OCI-LY7 (cell line): ENCODE measurements around the gene PSMD5. TPM values are rescaled to one million over a fixed set of nuclear protein-coding genes. Genes with fewer than 3 reads are reported as not detected.

Experiments
- BruUV-seq: library from RNA; stranded (reverse); fragments of 400-500 nt; replicated peaks from 2 replicates; lab custom pipeline; 2021; lab: Mats Ljungman, UMichigan
- CTCF ChIA-PET: fragments of 300-600 bp; sonication (Branson Sonifier 250); formaldehyde crosslinking; loops from one replicate; lab custom pipeline; 2022; ENCODE audit warnings: antibody characterized with exemption; ENCODE audit not compliant: unreplicated experiment; lab: Charles Lee
- POLR2A ChIA-PET: fragments of 300-600 bp; sonication (Branson Sonifier 250); formaldehyde crosslinking; loops from one replicate; lab custom pipeline; 2022; ENCODE audit warnings: antibody characterized with exemption; lab: Charles Lee
- DNase-seq: peaks from one replicate; pipeline ENCODE4 v3.0.0-alpha.2; 2015; ENCODE audit warnings: low spot score
- H2AFZ ChIP-seq: fragments of 200-600 bp; sonication (generic), shearing (Covaris generic); 2 replicates; pipeline ENCODE4 v1.6.1; 2014; ENCODE audit warnings: mild to moderate bottlenecking, antibody characterized with exemption, low read length, moderate library complexity
- H3K27ac ChIP-seq: fragments of 200-600 bp; sonication (generic); 2 replicates; pipeline ENCODE4 v1.5.1; 2014; ENCODE audit warnings: mixed run types, low read depth, mild to moderate bottlenecking, moderate library complexity, low read length, inconsistent platforms; ENCODE audit not compliant: poor library complexity, severe bottlenecking
- H3K36me3 ChIP-seq: fragments of 200-600 bp; sonication (generic); 2 replicates; pipeline ENCODE4 v1.6.1; 2014; ENCODE audit warnings: mild to moderate bottlenecking, antibody characterized with exemption, low read length, moderate library complexity, mixed read lengths; ENCODE audit not compliant: insufficient read depth
- H3K4me1 ChIP-seq: fragments of 200-600 bp; sonication (generic); 2 replicates; pipeline ENCODE4 v1.5.1; 2014; ENCODE audit warnings: mild to moderate bottlenecking, low read length; ENCODE audit not compliant: insufficient read depth, poor library complexity, severe bottlenecking
- H3K4me2 ChIP-seq: fragments of 200-600 bp; sonication (generic); 2 replicates; pipeline ENCODE4 v1.6.1; 2014; ENCODE audit warnings: mild to moderate bottlenecking, low read length
- H3K4me3 ChIP-seq: fragments of 200-600 bp; sonication (generic); 2 replicates; pipeline ENCODE4 v1.5.1; 2014; ENCODE audit warnings: mild to moderate bottlenecking, low read depth, low read length; ENCODE audit not compliant: poor library complexity, severe bottlenecking
- H3K79me2 ChIP-seq: fragments of 200-600 bp; sonication (generic); 2 replicates; pipeline ENCODE4 v1.6.1; 2016; ENCODE audit warnings: low read depth, mild to moderate bottlenecking, low read length, moderate library complexity, mixed read lengths; ENCODE audit not compliant: insufficient read depth
- H3K9me2 ChIP-seq: fragments of 200-600 bp; sonication (generic); 2 replicates; pipeline ENCODE4 v1.6.1; 2016; ENCODE audit warnings: mild to moderate bottlenecking, low read length, mixed read lengths; ENCODE audit not compliant: insufficient read depth
- H3K9me3 ChIP-seq: fragments of 200-600 bp; sonication (generic); 2 replicates; pipeline ENCODE4 v1.6.1; 2014; ENCODE audit warnings: mild to moderate bottlenecking, mixed run types, low read length, mixed read lengths
- H4K20me1 ChIP-seq: fragments of 200-600 bp; sonication (generic); 2 replicates; pipeline ENCODE4 v1.6.1; 2014; ENCODE audit warnings: mild to moderate bottlenecking, antibody characterized with exemption, low read length, moderate library complexity, mixed read lengths; ENCODE audit not compliant: insufficient read depth
- EZH2phosphoT487 ChIP-seq: fragments of 200-600 bp; sonication (generic); IDR thresholded peaks from 2 replicates; pipeline ENCODE4 v1.6.1; 2018; ENCODE audit warnings: low read depth, borderline replicate concordance, mild to moderate bottlenecking, mixed run types, antibody characterized with exemption, low read length, moderate library complexity, mixed read lengths
- intact Hi-C: fragments of 100-400 bp; cut with micrococcal nuclease; formaldehyde crosslinking; loops from one replicate; pipeline ENCODE4 v1.10.0; 2022; ENCODE audit not compliant: unreplicated experiment
- total RNA-seq, 2 experiments: library from RNA; depleted of rRNA in 1 of 2; stranded (reverse); fragments of >200 nt in 1 of 2; shearing (Covaris generic) in 1 of 2; gene quantifications; 2 replicates each; pipeline ENCODE4 v1.2.3, GENCODE V29; 2014 to 2022
- TF ChIP-seq, protein P1 (sequence below): fragments of 200-600 bp; sonication (generic); conservative IDR thresholded peaks from 2 replicates; pipeline ENCODE4 v1.5.1; 2014; ENCODE audit warnings: mild to moderate bottlenecking, antibody characterized with exemption, low read length, moderate library complexity, mixed read lengths

The PSMD5 gene
- total RNA-seq, 2 experiments from 2014 or later: 12.0 to 33.3 TPM

- DNase-seq: no peak
- peaks cover 10% of the 10 kb centered on the region; the same call in 1 of the 2 replicates for H3K79me2 ChIP-seq
- H4K20me1 ChIP-seq: peaks cover 4% of the 10 kb centered on the region; the same call in 1 of the 2 replicates
- BruUV-seq: no TSS peak
- TF ChIP-seq EZH2phosphoT487: no peak
- TF ChIP-seq, protein P1, sequence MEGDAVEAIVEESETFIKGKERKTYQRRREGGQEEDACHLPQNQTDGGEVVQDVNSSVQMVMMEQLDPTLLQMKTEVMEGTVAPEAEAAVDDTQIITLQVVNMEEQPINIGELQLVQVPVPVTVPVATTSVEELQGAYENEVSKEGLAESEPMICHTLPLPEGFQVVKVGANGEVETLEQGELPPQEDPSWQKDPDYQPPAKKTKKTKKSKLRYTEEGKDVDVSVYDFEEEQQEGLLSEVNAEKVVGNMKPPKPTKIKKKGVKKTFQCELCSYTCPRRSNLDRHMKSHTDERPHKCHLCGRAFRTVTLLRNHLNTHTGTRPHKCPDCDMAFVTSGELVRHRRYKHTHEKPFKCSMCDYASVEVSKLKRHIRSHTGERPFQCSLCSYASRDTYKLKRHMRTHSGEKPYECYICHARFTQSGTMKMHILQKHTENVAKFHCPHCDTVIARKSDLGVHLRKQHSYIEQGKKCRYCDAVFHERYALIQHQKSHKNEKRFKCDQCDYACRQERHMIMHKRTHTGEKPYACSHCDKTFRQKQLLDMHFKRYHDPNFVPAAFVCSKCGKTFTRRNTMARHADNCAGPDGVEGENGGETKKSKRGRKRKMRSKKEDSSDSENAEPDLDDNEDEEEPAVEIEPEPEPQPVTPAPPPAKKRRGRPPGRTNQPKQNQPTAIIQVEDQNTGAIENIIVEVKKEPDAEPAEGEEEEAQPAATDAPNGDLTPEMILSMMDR: no peak
- CTCF ChIA-PET: no interaction called here
- no peak overlapping the region for H3K4me3 ChIP-seq
- peaks cover 94% of the 10 kb centered on the region for H3K36me3 ChIP-seq
- POLR2A ChIA-PET: interaction anchor here (0.6 to 1.4 kb wide), 4 partner anchors 14 to 126 kb away, joined by 3 read pairs; no protein-coding TSS in a partner anchor
- no peak overlapping the region for H3K27ac ChIP-seq
- no peaks in the 10 kb centered on the region for H3K9me2 ChIP-seq
- H3K9me3 ChIP-seq: no peaks in the 10 kb centered on the region
- no peak overlapping the region for H3K4me2 ChIP-seq
- H2AFZ ChIP-seq: no peak overlapping the region
- intact Hi-C loops: no loop called here
- no peaks in the 10 kb centered on the region for H3K4me1 ChIP-seq
Measured at GRCh38 chr9:120774719-120775118, 68.0 kb downstream of the PSMD5 start.

DNA sequence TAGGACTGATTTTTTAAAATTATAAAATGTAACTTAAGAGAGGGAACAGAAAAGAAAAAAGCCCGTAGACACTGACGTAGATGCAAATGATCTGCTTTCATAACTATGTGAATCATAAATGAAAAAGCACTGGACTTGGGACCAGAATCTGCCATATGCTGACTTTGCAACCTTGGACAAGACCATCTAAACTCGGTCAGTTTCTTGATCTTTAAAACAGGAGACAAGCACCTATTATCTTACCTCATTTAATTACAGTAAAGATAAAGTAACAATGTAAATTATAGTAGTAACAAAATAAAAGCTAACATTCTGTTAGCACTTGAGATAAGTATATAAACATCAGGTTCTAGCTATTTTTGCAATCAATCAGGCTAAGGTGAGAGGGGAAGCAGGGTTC is 69.5 kb downstream of the PSMD5 start:
- H3K36me3 ChIP-seq: peaks cover 95% of the 10 kb centered on the region
- BruUV-seq: no TSS peak

GRCh38 chr9:120770931-120771330 is 71.8 kb downstream of the PSMD5 start:
- Histone ChIP-seq H3K9me3 (no peaks in the 10 kb centered on the region), H3K4me3 (no peak overlapping the region), H3K27ac (no peak overlapping the region), H4K20me1 (no peaks in the 10 kb centered on the region), H3K36me3 (peaks cover 92% of the 10 kb centered on the region), H3K4me1 (no peaks in the 10 kb centered on the region), H2AFZ (no peak overlapping the region), H3K9me2 (no peaks in the 10 kb centered on the region), H3K4me2 (no peak overlapping the region), H3K79me2 (no peaks in the 10 kb centered on the region)
- ChIA-PET POLR2A (no interaction called here), CTCF (no interaction called here)
- DNase-seq: no peak
- BruUV-seq: no TSS peak
- intact Hi-C loops: no loop called here
- no peak for TF ChIP-seq EZH2phosphoT487
- TF ChIP-seq, protein P1: no peak

More for the DNA sequence above, 69.5 kb downstream of the PSMD5 start:
- no peaks in the 10 kb centered on the region for H3K9me2 ChIP-seq
- ChIA-PET POLR2A (interaction anchor here (0.6 to 1.5 kb wide), 3 partner anchors 10 to 24 kb away, joined by 3 to 4 read pairs (median 3); no protein-coding TSS in a partner anchor), CTCF (no interaction called here)
- peaks cover 4% of the 10 kb centered on the region; the same call in 1 of the 2 replicates for H4K20me1 ChIP-seq
- no peak overlapping the region for H3K4me2 ChIP-seq
- no peak overlapping the region for H2AFZ ChIP-seq
- intact Hi-C loops: no loop called here
- H3K4me1 ChIP-seq: no peaks in the 10 kb centered on the region
- H3K9me3 ChIP-seq: no peaks in the 10 kb centered on the region
- H3K79me2 ChIP-seq: no peaks in the 10 kb centered on the region
- no peak for TF ChIP-seq EZH2phosphoT487
- TF ChIP-seq, protein P1: no peak
- no peak overlapping the region for H3K27ac ChIP-seq
- H3K4me3 ChIP-seq: no peak overlapping the region
- no peak for DNase-seq
